ENCODE results near the gene SNX8. TPM values are rescaled to one million over a fixed set of nuclear protein-coding genes. Genes with fewer than 3 reads are reported as not detected.

Gene SNX8
- total and polyA plus RNA-seq, 8 donors, result 7.1 to 16.1 (median 11.7) TPM

DNA sequence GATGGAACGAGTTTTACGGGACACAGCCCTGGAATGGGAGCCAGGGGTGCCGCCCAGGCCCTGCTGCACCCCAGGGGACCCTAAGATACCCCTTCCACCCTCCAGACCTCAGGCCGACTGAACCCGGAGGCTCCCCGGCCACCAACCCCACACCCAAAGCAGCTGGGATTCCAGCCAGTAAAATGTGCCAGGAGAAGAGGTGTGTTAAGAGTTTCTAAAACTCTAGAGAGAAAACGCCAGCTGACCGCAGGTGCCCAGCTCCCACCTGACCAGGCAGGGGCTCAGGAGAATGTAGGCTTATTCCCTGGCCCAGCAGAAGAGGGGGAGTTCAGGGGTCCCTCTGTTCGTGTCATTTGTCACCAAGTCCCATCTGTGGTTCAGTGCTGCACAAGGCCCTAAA is 54.8 kb downstream of the SNX8 start:
- ATAC-seq, result no peak
- no peak for FAIRE-seq
- 88 to 89% methylated on average over 9 of the region's 9 CpGs for WGBS, 2 donors

DNA sequence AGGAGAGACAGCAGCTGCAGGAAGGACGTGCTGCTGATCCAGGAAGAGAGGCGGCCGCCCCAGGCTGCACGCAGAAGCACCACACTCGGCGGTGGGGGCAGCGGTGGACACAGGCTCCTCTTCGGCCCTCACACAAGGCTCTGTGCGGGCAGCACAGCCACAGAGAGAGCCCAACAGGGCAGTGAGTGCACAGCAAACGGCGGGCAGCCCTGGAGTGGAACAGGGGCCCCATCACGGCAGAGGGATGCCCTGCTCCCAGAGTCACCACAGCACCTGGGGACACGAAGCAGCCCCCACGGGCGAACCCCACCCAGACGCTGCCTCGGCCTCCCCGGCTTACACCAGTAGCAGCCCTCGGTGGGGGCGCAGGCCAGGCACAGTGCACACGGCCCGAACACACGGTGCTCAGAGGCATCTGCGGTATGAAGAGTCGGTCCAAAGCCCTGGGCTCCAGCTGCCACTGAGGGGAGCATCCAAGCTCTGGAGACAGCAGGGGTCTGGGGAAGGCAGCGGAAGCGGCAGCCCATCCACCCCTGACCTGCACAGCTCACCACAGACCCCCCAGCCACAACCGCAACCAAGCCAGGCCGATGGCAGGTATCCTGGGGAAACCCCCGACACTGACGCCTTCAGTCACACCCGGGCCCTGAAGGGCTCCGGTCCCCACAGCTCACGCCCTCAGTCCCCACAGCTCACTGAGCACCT is 55.4 kb downstream of the SNX8 start:
- Histone ChIP-seq H3K4me1 (no peaks in the 10 kb centered on the region), H3K27ac (no peak overlapping the region), H3K27me3 (no peaks in the 10 kb centered on the region), H3K36me3 (no peaks in the 10 kb centered on the region), H3K9me3 (no peaks in the 10 kb centered on the region), H3K4me3 (no peak overlapping the region)
- TF ChIP-seq, protein P1, sequence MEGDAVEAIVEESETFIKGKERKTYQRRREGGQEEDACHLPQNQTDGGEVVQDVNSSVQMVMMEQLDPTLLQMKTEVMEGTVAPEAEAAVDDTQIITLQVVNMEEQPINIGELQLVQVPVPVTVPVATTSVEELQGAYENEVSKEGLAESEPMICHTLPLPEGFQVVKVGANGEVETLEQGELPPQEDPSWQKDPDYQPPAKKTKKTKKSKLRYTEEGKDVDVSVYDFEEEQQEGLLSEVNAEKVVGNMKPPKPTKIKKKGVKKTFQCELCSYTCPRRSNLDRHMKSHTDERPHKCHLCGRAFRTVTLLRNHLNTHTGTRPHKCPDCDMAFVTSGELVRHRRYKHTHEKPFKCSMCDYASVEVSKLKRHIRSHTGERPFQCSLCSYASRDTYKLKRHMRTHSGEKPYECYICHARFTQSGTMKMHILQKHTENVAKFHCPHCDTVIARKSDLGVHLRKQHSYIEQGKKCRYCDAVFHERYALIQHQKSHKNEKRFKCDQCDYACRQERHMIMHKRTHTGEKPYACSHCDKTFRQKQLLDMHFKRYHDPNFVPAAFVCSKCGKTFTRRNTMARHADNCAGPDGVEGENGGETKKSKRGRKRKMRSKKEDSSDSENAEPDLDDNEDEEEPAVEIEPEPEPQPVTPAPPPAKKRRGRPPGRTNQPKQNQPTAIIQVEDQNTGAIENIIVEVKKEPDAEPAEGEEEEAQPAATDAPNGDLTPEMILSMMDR (IDR thresholded peaks at IDR 0.05), result no peak
- FAIRE-seq (no peak), DNase-seq (no peak), ATAC-seq (no peak)
- 94 to 96% methylated on average over 32 to 34 of the region's 34 CpGs for WGBS, 2 donors
- intact Hi-C loops (cut with DNase I), result loop anchor here in 1 of 3 donors (10.0 kb wide), 1 partner anchor 86 kb away; no protein-coding TSS in a partner anchor

More for the DNA sequence above, 54.8 kb downstream of the SNX8 start:
- Histone ChIP-seq H3K4me3 (no peak overlapping the region), H3K27me3 (no peaks in the 10 kb centered on the region), H3K4me1 (no peaks in the 10 kb centered on the region), H3K36me3 (no peaks in the 10 kb centered on the region), H3K9me3 (no peaks in the 10 kb centered on the region), H3K27ac (no peak overlapping the region)
- intact Hi-C loops (cut with DNase I), result loop anchor here in 1 of 3 donors (10.0 kb wide), 1 partner anchor 85 kb away; no protein-coding TSS in a partner anchor
- TF ChIP-seq, protein P1 (IDR thresholded peaks at IDR 0.05), result no peak
- DNase-seq, result no peak

DNA sequence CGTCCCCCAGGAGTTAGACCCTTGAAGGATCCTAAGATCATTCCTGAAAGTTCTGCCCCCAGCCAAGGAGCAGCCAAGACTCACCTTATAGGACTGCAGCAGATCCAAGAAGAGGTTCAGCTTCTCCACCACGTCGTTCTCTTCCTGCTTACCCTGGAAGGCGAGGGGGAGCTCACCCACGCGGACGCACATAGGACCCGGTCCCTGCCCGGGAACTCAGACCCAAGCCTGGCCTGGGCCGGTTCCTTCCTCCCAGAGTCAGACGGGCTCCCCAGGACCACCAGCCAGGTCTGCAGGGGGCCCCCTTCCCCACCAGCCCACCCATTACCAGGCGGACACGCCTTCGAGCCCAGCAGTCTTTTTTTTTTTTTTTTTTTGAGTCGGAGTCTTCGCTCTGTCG is 56.6 kb downstream of the SNX8 start:
- TF ChIP-seq, protein P1 (IDR thresholded peaks at IDR 0.05), result no peak
- Histone ChIP-seq H3K9me3 (no peaks in the 10 kb centered on the region), H3K4me3 (no peak overlapping the region), H3K27ac (no peak overlapping the region), H3K36me3 (no peaks in the 10 kb centered on the region), H3K4me1 (no peaks in the 10 kb centered on the region), H3K27me3 (no peaks in the 10 kb centered on the region)
- FAIRE-seq (no peak), ATAC-seq (no peak), DNase-seq (no peak)
- intact Hi-C loops (cut with DNase I), result loop anchor here in 1 of 3 donors (10.0 kb wide), 1 partner anchor 87 kb away; no protein-coding TSS in a partner anchor
- 96% methylated on average over 17 of the region's 17 CpGs for WGBS, 2 donors

DNA sequence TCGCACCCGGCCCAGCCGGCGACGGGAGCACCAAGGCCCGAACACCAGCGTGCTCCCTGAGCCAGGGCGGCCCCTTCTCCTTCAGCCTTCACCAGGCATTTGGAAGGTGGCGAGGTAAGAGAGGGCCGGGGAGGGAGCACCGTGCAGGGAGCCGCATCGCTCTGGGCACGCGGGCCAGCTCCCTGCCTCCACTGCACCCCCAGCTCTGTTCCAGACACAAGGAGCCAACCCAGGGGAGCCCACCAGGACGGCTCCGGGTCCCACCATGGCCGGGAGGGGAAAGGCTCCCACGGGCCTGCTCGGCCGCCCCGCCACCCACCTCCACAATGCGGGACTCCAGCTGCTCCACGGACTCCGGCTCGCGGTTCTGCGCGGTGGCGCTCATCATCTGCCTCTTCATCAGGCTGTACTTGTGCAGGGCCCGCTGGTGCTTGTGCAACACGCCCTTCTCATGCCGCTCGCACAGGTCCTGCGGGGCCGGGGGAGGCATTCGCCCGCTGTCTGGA is 57.1 kb downstream of the SNX8 start:
- 96% methylated on average over 31 to 38 of the region's 38 CpGs for WGBS, 2 donors
- TF ChIP-seq, protein P1 (IDR thresholded peaks at IDR 0.05), result no peak
- DNase-seq, result no peak
- intact Hi-C loops (cut with DNase I), result loop anchor here in 1 of 3 donors (10.0 kb wide), 1 partner anchor 88 kb away; no protein-coding TSS in a partner anchor
- H3K9me3 ChIP-seq, result no peaks in the 10 kb centered on the region
- no peak overlapping the region for H3K4me3 ChIP-seq
- H3K27ac ChIP-seq, result no peak overlapping the region
- no peak for ATAC-seq
- H3K27me3 ChIP-seq, result no peaks in the 10 kb centered on the region
- no peaks in the 10 kb centered on the region for H3K36me3 ChIP-seq
- H3K4me1 ChIP-seq, result no peaks in the 10 kb centered on the region
- FAIRE-seq, result no peak
